SU-DHL-6 (cell line): ENCODE results near the gene PEX6.

Experiments used
- H2AFZ ChIP-seq: fragments of 200-600 bp; sonication (generic); 2 replicates; pipeline ENCODE4 v1.6.1; 2014; ENCODE audit warnings: low read depth, mild to moderate bottlenecking, moderate library complexity, mixed read lengths, antibody characterized with exemption, low read length; ENCODE audit not compliant: severe bottlenecking
- H3F3A ChIP-seq: fragments of 200-600 bp; shearing (Covaris generic); 2 replicates; pipeline ENCODE4 v1.6.0; 2016; ENCODE audit warnings: antibody characterized with exemption, mild to moderate bottlenecking; ENCODE audit not compliant: insufficient read depth
- H3K27ac ChIP-seq: fragments of 200-600 bp; sonication (generic); 2 replicates; pipeline ENCODE4 v1.5.1; 2016; ENCODE audit warnings: low read depth, mild to moderate bottlenecking, low read length, moderate library complexity, mixed read lengths
- H3K27me3 ChIP-seq: fragments of 200-600 bp; sonication (generic), shearing (Covaris generic); 2 replicates; pipeline ENCODE4 v1.6.0; 2014; ENCODE audit warnings: mild to moderate bottlenecking, low read length
- H3K36me3 ChIP-seq: fragments of 200-600 bp; sonication (generic); 2 replicates; pipeline ENCODE4 v1.6.1; 2014; ENCODE audit warnings: mild to moderate bottlenecking, low read length, mixed read lengths
- H3K4me2 ChIP-seq: fragments of 300-600, 200-600 bp; shearing (Covaris generic), sonication (generic); 2 replicates; pipeline ENCODE4 v1.6.0; 2014; ENCODE audit warnings: low read length, low read depth, mild to moderate bottlenecking; ENCODE audit not compliant: poor library complexity, severe bottlenecking
- H3K4me3 ChIP-seq: fragments of 200-600 bp; sonication (generic); 2 replicates; pipeline ENCODE4 v1.5.1; 2014; ENCODE audit warnings: antibody characterized with exemption, low read length, mild to moderate bottlenecking, mixed read lengths; ENCODE audit not compliant: insufficient read depth, poor library complexity, severe bottlenecking
- H3K79me2 ChIP-seq: fragments of 200-600 bp; sonication (generic); 2 replicates; pipeline ENCODE4 v1.6.1; 2014; ENCODE audit warnings: mild to moderate bottlenecking, low read length, moderate library complexity; ENCODE audit not compliant: insufficient read depth
- H3K9ac ChIP-seq: fragments of 200-600 bp; sonication (generic); 2 replicates; pipeline ENCODE4 v1.7.0; 2014; ENCODE audit warnings: mild to moderate bottlenecking, low read length
- H3K9me2 ChIP-seq: fragments of 200-600 bp; sonication (generic); replicated peaks from 2 replicates; pipeline ENCODE4 v1.6.1; 2014; ENCODE audit warnings: low read length; ENCODE audit not compliant: insufficient read depth
- H3K9me3 ChIP-seq: fragments of 200-600 bp; sonication (generic); 2 replicates; pipeline ENCODE4 v1.6.1; 2014; ENCODE audit warnings: low read length, mixed read lengths; ENCODE audit not compliant: insufficient read depth
- H4K20me1 ChIP-seq: fragments of 200-600 bp; sonication (generic); 2 replicates; pipeline ENCODE4 v1.6.1; 2014; ENCODE audit warnings: low read depth, mild to moderate bottlenecking, antibody characterized with exemption, low read length, moderate library complexity, mixed read lengths
- CTCF ChIP-seq: fragments of 200-600 bp; sonication (generic); IDR thresholded peaks from one replicate; pipeline ENCODE4 v1.5.1; 2017; ENCODE audit warnings: antibody characterized with exemption, mild to moderate bottlenecking, low read length, moderate library complexity; ENCODE audit not compliant: insufficient read depth, poor library complexity, severe bottlenecking
- EZH2phosphoT487 ChIP-seq: fragments of 200-600 bp; sonication (generic), shearing (Covaris generic); conservative IDR thresholded peaks from 2 replicates; pipeline ENCODE4 v1.6.1; 2018; ENCODE audit warnings: mild to moderate bottlenecking, antibody characterized with exemption, low read length, moderate library complexity, mixed read lengths

Gene PEX6

GRCh38 chr6:42963855-42964605 lies 15.0 kb downstream of the PEX6 start:
- Histone ChIP-seq H3K36me3 (no peaks in the 10 kb centered on the region), H3K27me3 (no peaks in the 10 kb centered on the region), H3K4me3 (no peak overlapping the region), H3K9me2 (no peaks in the 10 kb centered on the region), H3K27ac (no peak overlapping the region), H3K4me2 (no peak overlapping the region), H3F3A (no peaks in the 10 kb centered on the region), H3K79me2 (no peaks in the 10 kb centered on the region), H2AFZ (no peak overlapping the region), H3K9ac (no peak overlapping the region), H4K20me1 (no peaks in the 10 kb centered on the region), H3K9me3 (no peaks in the 10 kb centered on the region)
- TF ChIP-seq EZH2phosphoT487 (no peak), CTCF (peak; percentile 14)

- no peaks in the 10 kb centered on the region for H3K9me2 ChIP-seq
- H3K4me3 ChIP-seq, result no peak overlapping the region
- H4K20me1 ChIP-seq, result no peaks in the 10 kb centered on the region
- no peak overlapping the region for H3K4me2 ChIP-seq
- H3K27me3 ChIP-seq, result no peaks in the 10 kb centered on the region
- H2AFZ ChIP-seq, result no peak overlapping the region
- no peaks in the 10 kb centered on the region for H3K9me3 ChIP-seq
- no peak for TF ChIP-seq EZH2phosphoT487
- TF ChIP-seq CTCF, result no peak
- H3K27ac ChIP-seq, result no peak overlapping the region
- H3K9ac ChIP-seq, result no peak overlapping the region
- H3K79me2 ChIP-seq, result no peaks in the 10 kb centered on the region
- H3F3A ChIP-seq, result no peaks in the 10 kb centered on the region
- H3K36me3 ChIP-seq, result no peaks in the 10 kb centered on the region
These were observed 15.7 kb downstream of the PEX6 start for GRCh38 chr6:42963179-42963854.

GRCh38 chr6:42962502-42963178 lies 16.3 kb downstream of the PEX6 start:
- H3F3A ChIP-seq, result no peaks in the 10 kb centered on the region
- H3K36me3 ChIP-seq, result no peaks in the 10 kb centered on the region
- no peak overlapping the region for H2AFZ ChIP-seq
- H3K4me2 ChIP-seq, result no peak overlapping the region
- no peaks in the 10 kb centered on the region for H4K20me1 ChIP-seq
- H3K4me3 ChIP-seq, result no peak overlapping the region
- H3K9ac ChIP-seq, result no peak overlapping the region
- TF ChIP-seq EZH2phosphoT487, result no peak
- TF ChIP-seq CTCF, result no peak
- H3K9me2 ChIP-seq, result no peaks in the 10 kb centered on the region
- no peaks in the 10 kb centered on the region for H3K27me3 ChIP-seq
- no peaks in the 10 kb centered on the region for H3K9me3 ChIP-seq
- H3K27ac ChIP-seq, result no peak overlapping the region
- no peaks in the 10 kb centered on the region for H3K79me2 ChIP-seq
